GM13977 (cell line): Measurements from ENCODE around the gene TRIML2.

Experiments
- DNase-seq: peaks from one replicate; pipeline ENCODE4 v3.0.0; 2012; ENCODE audit warnings: low spot score
- CTCF ChIP-seq: IDR thresholded peaks from 2 replicates; pipeline ENCODE4 v1.5.1; 2012; ENCODE audit warnings: mild to moderate bottlenecking, control low read depth; ENCODE audit not compliant: insufficient read depth; ENCODE audit errors: extremely low read depth, missing control alignments
- in situ Hi-C: fragments of 300-500 bp; cut with MboI; formaldehyde crosslinking; loops from one replicate; pipeline ENCODE4 v1.12.0; 2022; ENCODE audit warnings: low sequenced_read_pairs, low pct_unique_long_range_greater_than_20kb, mixed read lengths, inconsistent platforms; ENCODE audit not compliant: unreplicated experiment

Gene TRIML2

GRCh38 chr4:188042191-188042590, 67.2 kb downstream of the TRIML2 start:
- no peak for TF ChIP-seq CTCF
- in situ Hi-C loops = no loop called here
- DNase-seq = no peak

GRCh38 chr4:188041721-188042120, 67.7 kb downstream of the TRIML2 start:
- TF ChIP-seq CTCF = no peak
- in situ Hi-C loops = no loop called here
- no peak for DNase-seq
